HEK293T (cell line): ENCODE data around the gene NAP1L1.

Experiments
- CTCF ChIA-PET: fragments of 350-600 bp; formaldehyde crosslinking; extraction: SDS; loops from one replicate; lab custom pipeline; 2021; ENCODE audit warnings: antibody characterized with exemption, inconsistent platforms; lab: Yijun Ruan, JAX
- POLR2A ChIA-PET: fragments of 350-600 bp; formaldehyde crosslinking; extraction: SDS; loops from one replicate; lab custom pipeline; 2020; ENCODE audit warnings: antibody characterized with exemption, inconsistent platforms; lab: Yijun Ruan, JAX
- DNase-seq: peaks from one replicate; pipeline ENCODE4 v3.0.0; 2012; ENCODE audit warnings: mixed read lengths; ENCODE audit errors: extremely low spot score
- ARNT ChIP-seq: fragments of 450-650 bp; IDR thresholded peaks from 2 replicates; pipeline ENCODE4 v1.6.1; 2017; ENCODE audit warnings: mild to moderate bottlenecking
- BHLHE40 ChIP-seq: fragments of 450-650 bp; IDR thresholded peaks from 2 replicates; pipeline ENCODE4 v1.6.1; 2016; ENCODE audit warnings: mild to moderate bottlenecking, moderate library complexity, borderline replicate concordance
- CTBP1 ChIP-seq: fragments of 450-650 bp; IDR thresholded peaks from 2 replicates; pipeline ENCODE4 v1.6.1; 2016; ENCODE audit warnings: borderline replicate concordance
- ELF4 ChIP-seq: fragments of 450-650 bp; IDR thresholded peaks from 2 replicates; pipeline ENCODE4 v1.6.1; 2017; ENCODE audit warnings: antibody characterized with exemption
- FOXA1 ChIP-seq: fragments of 450-650 bp; IDR thresholded peaks from 2 replicates; pipeline ENCODE4 v1.6.1; 2016; ENCODE audit warnings: mild to moderate bottlenecking
- FOXK2 ChIP-seq: fragments of 450-650 bp; IDR thresholded peaks from 2 replicates; pipeline ENCODE4 v1.6.1; 2016; ENCODE audit warnings: mild to moderate bottlenecking
- FOXM1 ChIP-seq: fragments of 450-650 bp; IDR thresholded peaks from 2 replicates; pipeline ENCODE4 v1.6.1; 2017; ENCODE audit warnings: mild to moderate bottlenecking, borderline replicate concordance
- HDGF ChIP-seq: fragments of 450-650 bp; IDR thresholded peaks from 2 replicates; pipeline ENCODE4 v1.6.1; 2017; ENCODE audit warnings: antibody characterized with exemption, borderline replicate concordance
- L3MBTL2 ChIP-seq: fragments of 450-650 bp; conservative IDR thresholded peaks from 2 replicates; pipeline ENCODE4 v1.6.1; 2016; ENCODE audit warnings: mild to moderate bottlenecking
- LEF1 ChIP-seq: fragments of 450-650 bp; IDR thresholded peaks from 2 replicates; pipeline ENCODE4 v1.6.1; 2017; ENCODE audit warnings: mild to moderate bottlenecking, borderline replicate concordance
- NFRKB ChIP-seq: fragments of 450-650 bp; IDR thresholded peaks from 2 replicates; pipeline ENCODE4 v1.6.1; 2016; ENCODE audit warnings: mild to moderate bottlenecking, moderate library complexity
- SP1 ChIP-seq: fragments of 450-650 bp; IDR thresholded peaks from 2 replicates; pipeline ENCODE4 v1.6.1; 2017
- SUZ12 ChIP-seq: fragments of 450-650 bp; IDR thresholded peaks from 2 replicates; pipeline ENCODE4 v1.6.1; 2016; ENCODE audit warnings: mild to moderate bottlenecking
- TARDBP ChIP-seq: fragments of 450-650 bp; IDR thresholded peaks from 2 replicates; pipeline ENCODE4 v1.6.1; 2016
- ZNF384 ChIP-seq: fragments of 450-650 bp; IDR thresholded peaks from 2 replicates; pipeline ENCODE4 v1.6.1; 2016
- TF ChIP-seq, protein P1 (sequence below): fragments of 450-650 bp; IDR thresholded peaks from 2 replicates; pipeline ENCODE4 v1.6.1; 2016

The NAP1L1 gene

GRCh38 chr12:76022506-76022905 is 62.0 kb downstream of the NAP1L1 start:
- ChIA-PET POLR2A (no interaction called here), CTCF (no interaction called here)
- no peak for TF ChIP-seq NFRKB
- TF ChIP-seq ARNT: no peak
- no peak for TF ChIP-seq CTBP1
- no peak for TF ChIP-seq FOXA1
- no peak for TF ChIP-seq HDGF
- TF ChIP-seq ZNF384: no peak
- no peak for TF ChIP-seq L3MBTL2
- no peak for TF ChIP-seq SUZ12
- TF ChIP-seq, protein P1, sequence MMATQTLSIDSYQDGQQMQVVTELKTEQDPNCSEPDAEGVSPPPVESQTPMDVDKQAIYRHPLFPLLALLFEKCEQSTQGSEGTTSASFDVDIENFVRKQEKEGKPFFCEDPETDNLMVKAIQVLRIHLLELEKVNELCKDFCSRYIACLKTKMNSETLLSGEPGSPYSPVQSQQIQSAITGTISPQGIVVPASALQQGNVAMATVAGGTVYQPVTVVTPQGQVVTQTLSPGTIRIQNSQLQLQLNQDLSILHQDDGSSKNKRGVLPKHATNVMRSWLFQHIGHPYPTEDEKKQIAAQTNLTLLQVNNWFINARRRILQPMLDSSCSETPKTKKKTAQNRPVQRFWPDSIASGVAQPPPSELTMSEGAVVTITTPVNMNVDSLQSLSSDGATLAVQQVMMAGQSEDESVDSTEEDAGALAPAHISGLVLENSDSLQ: no peak
- no peak for TF ChIP-seq SP1
- TF ChIP-seq ELF4: no peak
- TF ChIP-seq FOXK2: no peak
- no peak for TF ChIP-seq LEF1
- TF ChIP-seq FOXM1: no peak
- no peak for TF ChIP-seq TARDBP
- TF ChIP-seq BHLHE40: no peak

DNA sequence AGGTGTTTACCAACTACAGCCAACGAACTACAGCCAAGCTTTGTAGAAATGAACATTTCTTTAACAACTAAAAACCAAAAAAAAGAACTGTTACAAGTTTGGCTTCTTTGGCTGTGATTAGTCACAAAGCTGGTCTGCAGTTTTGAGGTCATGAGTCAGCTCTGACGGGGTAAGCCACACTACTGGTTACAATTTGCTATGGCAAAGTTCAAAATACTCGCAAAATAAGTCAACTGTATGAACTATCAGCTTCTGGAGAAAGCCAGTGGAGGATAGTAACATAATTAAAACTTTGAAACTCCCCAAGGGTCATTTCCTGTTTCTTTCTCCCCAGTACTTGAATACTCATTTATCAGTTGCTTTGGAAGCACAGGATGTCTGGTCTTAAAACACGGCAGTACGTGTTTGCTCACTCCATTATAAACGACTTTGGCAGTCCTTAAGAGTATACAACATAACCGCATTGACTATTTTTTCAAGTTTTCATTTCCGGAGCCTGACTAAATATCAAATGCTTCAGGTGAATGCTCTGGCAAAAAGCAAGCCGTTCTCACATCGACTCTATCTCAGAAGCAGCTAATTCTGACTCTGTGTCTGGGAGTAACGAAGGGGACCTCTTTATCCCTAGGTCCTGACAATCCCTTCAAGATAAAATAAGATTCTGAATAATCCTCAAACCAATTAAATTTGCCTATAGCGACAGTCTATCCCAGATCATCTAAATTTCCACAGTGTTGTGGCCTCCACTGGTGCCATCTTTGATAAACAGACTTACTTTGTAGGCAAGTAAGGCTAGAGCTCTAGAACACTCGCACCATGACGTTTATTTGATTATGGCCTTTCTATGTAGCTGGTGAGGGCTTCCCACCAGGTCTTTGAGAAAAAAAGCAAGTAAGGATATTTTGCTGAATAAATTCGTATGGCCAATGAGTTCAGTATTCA is 63.5 kb downstream of the NAP1L1 start:
- ChIA-PET POLR2A (interaction anchor here (1.0 kb wide), 1 partner anchor 11 kb away, joined by 3 read pairs; the partner anchor contains the start of gene PHLDA1), CTCF (no interaction called here)
- DNase-seq: no peak
- TF ChIP-seq BHLHE40: no peak
- no peak for TF ChIP-seq FOXK2
- no peak for TF ChIP-seq FOXA1
- TF ChIP-seq ZNF384: no peak
- no peak for TF ChIP-seq ARNT
- TF ChIP-seq SUZ12: no peak
- no peak for TF ChIP-seq NFRKB
- no peak for TF ChIP-seq CTBP1
- TF ChIP-seq, protein P1: no peak
- no peak for TF ChIP-seq ELF4
- TF ChIP-seq FOXM1: no peak
- no peak for TF ChIP-seq TARDBP
- TF ChIP-seq HDGF: no peak
- no peak for TF ChIP-seq SP1
- no peak for TF ChIP-seq LEF1

More at GRCh38 chr12:76022506-76022905, 62.0 kb downstream of the NAP1L1 start:
- no peak for DNase-seq

GRCh38 chr12:76020281-76020680 is 64.2 kb downstream of the NAP1L1 start:
- DNase-seq: no peak
- ChIA-PET CTCF (no interaction called here), POLR2A (interaction anchor here (1.0 kb wide), 1 partner anchor 11 kb away, joined by 3 read pairs; the partner anchor contains the start of gene PHLDA1)
- TF ChIP-seq ARNT (no peak), SUZ12 (no peak), HDGF (no peak), BHLHE40 (no peak), NFRKB (no peak), FOXA1 (no peak), L3MBTL2 (no peak), SP1 (no peak), TARDBP (no peak), LEF1 (no peak), ZNF384 (no peak), FOXK2 (no peak), ELF4 (no peak), FOXM1 (no peak), CTBP1 (no peak)
- TF ChIP-seq, protein P1: no peak

DNA sequence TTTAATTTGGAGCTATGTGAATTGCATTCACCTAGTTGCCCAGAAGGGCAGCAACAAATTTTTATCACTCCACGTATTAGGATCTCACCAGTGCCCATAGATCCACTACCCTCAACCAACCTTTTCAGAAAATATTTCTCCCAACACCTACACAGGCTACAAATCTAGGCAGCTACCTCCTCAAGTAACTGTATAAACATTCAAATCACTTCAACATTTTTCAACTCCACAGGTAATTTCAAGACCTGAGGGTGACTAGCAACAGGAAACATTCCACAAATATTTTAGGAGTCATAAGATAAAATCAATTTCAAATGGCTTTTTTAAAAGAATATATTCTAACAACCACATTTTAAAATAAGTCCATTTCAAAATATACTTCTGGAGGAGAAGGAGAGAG is 65.8 kb downstream of the NAP1L1 start:
- CTCF ChIA-PET: no interaction called here
- DNase-seq: no peak
- TF ChIP-seq ZNF384 (no peak), L3MBTL2 (no peak), FOXK2 (no peak), TARDBP (no peak), HDGF (no peak), BHLHE40 (no peak), NFRKB (no peak), ARNT (no peak)
- POLR2A ChIA-PET: no interaction called here

DNA sequence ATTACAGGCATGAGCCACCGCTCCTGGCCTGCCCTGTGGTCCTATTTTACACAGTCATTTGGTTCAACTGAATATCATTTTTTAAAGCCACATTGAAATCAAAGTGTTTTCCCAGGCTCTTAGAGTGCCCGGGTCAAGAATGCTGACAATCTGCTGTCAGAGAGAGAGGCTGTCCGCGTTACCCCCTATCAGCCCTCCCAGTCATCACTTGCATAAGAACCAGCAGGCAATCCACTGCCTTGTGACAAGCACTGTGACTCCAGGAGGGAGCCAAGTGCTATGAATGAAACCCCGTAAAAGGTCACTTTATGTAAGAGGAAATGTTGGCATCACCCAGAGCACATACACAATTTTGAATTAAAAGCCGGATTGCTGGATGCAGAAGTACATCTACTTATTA is 66.4 kb downstream of the NAP1L1 start:
- TF ChIP-seq, protein P1: no peak
- no peak for TF ChIP-seq ZNF384
- TF ChIP-seq ELF4: no peak
- TF ChIP-seq FOXM1: no peak
- no peak for TF ChIP-seq BHLHE40
- TF ChIP-seq TARDBP: no peak
- TF ChIP-seq ARNT: no peak
- TF ChIP-seq L3MBTL2: no peak
- TF ChIP-seq HDGF: no peak
- TF ChIP-seq FOXK2: no peak
- ChIA-PET POLR2A (no interaction called here), CTCF (no interaction called here)
- no peak for DNase-seq
